H9 (cell line): ENCODE data around the gene PLEKHJ1. TPM values are rescaled to one million over a fixed set of nuclear protein-coding genes. Genes with fewer than 3 reads are reported as not detected.

Experiments
- DNase-seq: peaks from one replicate; pipeline ENCODE4 v3.0.0-alpha.2; 2017
- H2AFZ ChIP-seq: one replicate; pipeline ENCODE4 v1.6.1; 2013; ENCODE audit warnings: mild to moderate bottlenecking, low read length, control low read depth, moderate library complexity
- H2AK5ac ChIP-seq: 2 replicates; pipeline ENCODE4 v1.6.1; 2013; ENCODE audit warnings: low read length, control low read depth, mixed read lengths; ENCODE audit not compliant: insufficient read length
- H2BK120ac ChIP-seq: one replicate; pipeline ENCODE4 v1.6.1; 2013; ENCODE audit warnings: low read depth, mild to moderate bottlenecking, low read length, control low read depth, inconsistent platforms; ENCODE audit not compliant: poor library complexity, severe bottlenecking
- H2BK12ac ChIP-seq: 2 replicates; pipeline ENCODE4 v1.6.1; 2013; ENCODE audit warnings: low read length, control low read depth, mixed read lengths, low read depth; ENCODE audit not compliant: insufficient read length
- H2BK15ac ChIP-seq: 2 replicates; pipeline ENCODE4 v1.6.1; 2013; ENCODE audit warnings: low read depth, low read length, control low read depth
- H2BK20ac ChIP-seq: one replicate; pipeline ENCODE4 v1.6.1; 2013; ENCODE audit warnings: low read depth, mild to moderate bottlenecking, low read length, control low read depth, inconsistent platforms; ENCODE audit not compliant: poor library complexity, severe bottlenecking
- H2BK5ac ChIP-seq: 2 replicates; pipeline ENCODE4 v1.6.1; 2013; ENCODE audit warnings: low read length, control low read depth, mixed read lengths; ENCODE audit not compliant: insufficient read length
- H3K14ac ChIP-seq: 2 replicates; pipeline ENCODE4 v1.6.1; 2013; ENCODE audit warnings: low read length, control low read depth; ENCODE audit not compliant: insufficient read depth
- H3K18ac ChIP-seq: 2 replicates; pipeline ENCODE4 v1.6.1; 2013; ENCODE audit warnings: low read depth, mild to moderate bottlenecking, mixed read lengths, low read length, control low read depth; ENCODE audit not compliant: insufficient read length
- H3K23ac ChIP-seq: 2 replicates; pipeline ENCODE4 v1.6.1; 2013; ENCODE audit warnings: low read length, control low read depth, mixed read lengths, low read depth; ENCODE audit not compliant: insufficient read length
- H3K23me2 ChIP-seq: 2 replicates; pipeline ENCODE4 v1.6.1; 2013; ENCODE audit warnings: low read depth, mild to moderate bottlenecking, mixed read lengths, low read length, control low read depth; ENCODE audit not compliant: insufficient read length, poor library complexity, severe bottlenecking
- H3K27ac ChIP-seq: 2 replicates; pipeline ENCODE4 v1.5.1; 2013; ENCODE audit warnings: low read length, control low read depth, mixed read lengths, low read depth; ENCODE audit not compliant: insufficient read length
- H3K27me3 ChIP-seq: 2 replicates; pipeline ENCODE4 v1.6.1; 2013; ENCODE audit warnings: low read length, control low read depth, inconsistent platforms; ENCODE audit not compliant: insufficient read depth
- H3K4ac ChIP-seq: 2 replicates; pipeline ENCODE4 v1.6.1; 2013; ENCODE audit warnings: low read depth, mild to moderate bottlenecking, control low read depth, inconsistent platforms, low read length, moderate library complexity
- H3K4me1 ChIP-seq: 2 replicates; pipeline ENCODE4 v1.6.1; 2013; ENCODE audit warnings: low read length, control low read depth, inconsistent platforms; ENCODE audit not compliant: insufficient read depth
- H3K4me2 ChIP-seq: 2 replicates; pipeline ENCODE4 v1.6.1; 2013; ENCODE audit warnings: low read length, control low read depth, mixed read lengths; ENCODE audit not compliant: insufficient read length, insufficient read depth
- H3K56ac ChIP-seq: 2 replicates; pipeline ENCODE4 v1.6.1; 2013; ENCODE audit warnings: low read depth, mild to moderate bottlenecking, mixed read lengths, low read length, control low read depth; ENCODE audit not compliant: insufficient read length
- H3K79me1 ChIP-seq: 2 replicates; pipeline ENCODE4 v1.6.1; 2013; ENCODE audit warnings: low read depth, mild to moderate bottlenecking, moderate library complexity, low read length, control low read depth, inconsistent platforms; ENCODE audit not compliant: insufficient read depth, poor library complexity, severe bottlenecking
- H3K79me2 ChIP-seq: 2 replicates; pipeline ENCODE4 v1.6.1; 2013; ENCODE audit warnings: low read length, control low read depth, inconsistent platforms; ENCODE audit not compliant: insufficient read depth
- H3K9ac ChIP-seq: 2 replicates; pipeline ENCODE4 v1.6.1; 2013; ENCODE audit warnings: low read length, control low read depth, mixed read lengths; ENCODE audit not compliant: insufficient read length; ENCODE audit errors: extremely low read depth
- H3K9me3 ChIP-seq: one replicate; pipeline ENCODE4 v1.6.1; 2013; ENCODE audit warnings: low read depth, low read length, inconsistent platforms; ENCODE audit not compliant: control insufficient read depth
- H3T11ph ChIP-seq: one replicate; pipeline ENCODE4 v1.6.1; 2013; ENCODE audit warnings: mild to moderate bottlenecking, low read length, control low read depth, inconsistent platforms
- H4K20me1 ChIP-seq: one replicate; pipeline ENCODE4 v1.6.1; 2013; ENCODE audit not compliant: control insufficient read depth, insufficient read length, insufficient read depth
- H4K5ac ChIP-seq: 2 replicates; pipeline ENCODE4 v1.6.1; 2013; ENCODE audit warnings: low read depth, mild to moderate bottlenecking, mixed read lengths, low read length, control low read depth; ENCODE audit not compliant: insufficient read length
- H4K8ac ChIP-seq: replicated peaks from 2 replicates; pipeline ENCODE4 v1.6.1; 2013; ENCODE audit warnings: low read length, control low read depth, mixed read lengths, low read depth; ENCODE audit not compliant: insufficient read length
- H4K91ac ChIP-seq: 2 replicates; pipeline ENCODE4 v1.6.1; 2013; ENCODE audit warnings: low read depth, mild to moderate bottlenecking, moderate library complexity, mixed read lengths, low read length, control low read depth; ENCODE audit not compliant: insufficient read length
- H3K27ac Mint-ChIP-seq, 3 experiments: 2 replicates in 2 of 3; 3 replicates in 1 of 3; pipeline ENCODE4 v1.8.0; 2020 to 2021; ENCODE audit warnings: mixed read lengths in 3 of 3, mild to moderate bottlenecking in 1 of 3, moderate library complexity in 1 of 3
- H3K27me3 Mint-ChIP-seq: 2 replicates; pipeline ENCODE4 v1.8.0; 2021; ENCODE audit warnings: low read depth, mild to moderate bottlenecking, moderate library complexity, mixed read lengths
- H3K36me3 Mint-ChIP-seq, 3 experiments: 2 replicates in 2 of 3; 3 replicates in 1 of 3; pipeline ENCODE4 v1.8.0; 2020 to 2021; ENCODE audit warnings: low read depth in 3 of 3, mixed read lengths in 3 of 3; ENCODE audit not compliant: insufficient read depth in 1 of 3
- H3K4me1 Mint-ChIP-seq, 2 experiments: 2 replicates each; pipeline ENCODE4 v1.8.0; 2020; ENCODE audit warnings: mixed read lengths in 2 of 2
- H3K4me3 Mint-ChIP-seq, 2 experiments: 2 replicates in 1 of 2; 3 replicates in 1 of 2; pipeline ENCODE4 v1.8.0; 2020 to 2021; ENCODE audit warnings: mild to moderate bottlenecking in 2 of 2, mixed read lengths in 2 of 2, moderate library complexity in 1 of 2
- H3K9me3 Mint-ChIP-seq, 2 experiments: 2 replicates in 1 of 2; 3 replicates in 1 of 2; pipeline ENCODE4 v1.8.0; 2020; ENCODE audit warnings: mild to moderate bottlenecking in 2 of 2, mixed read lengths in 2 of 2, moderate library complexity in 1 of 2
- CTCF ChIP-seq: fragments of 200-600 bp; sonication (generic); conservative IDR thresholded peaks from 3 replicates; pipeline ENCODE4 v1.8.0; 2021; ENCODE audit warnings: antibody characterized with exemption, mild to moderate bottlenecking
- WGBS: extraction: QIAGEN DNeasy Blood & Tissue Kit; methylation state at CpG from one replicate; pipeline ENCODE4 v1.1.7; 2013; ENCODE audit warnings: missing lambda C conversion rate, low lambda C conversion rate, mixed read lengths; ENCODE audit not compliant: insufficient read length; ENCODE audit errors: extremely low coverage; 5-methylcytosine and 5-hydroxymethylcytosine counted together
- total RNA-seq: library from RNA; stranded (reverse); gene quantifications from 2 replicates; pipeline ENCODE4 v1.2.1, GENCODE V29; 2021

The PLEKHJ1 gene
- total RNA-seq, 1 experiment from 2014 or later, result 139 TPM

GRCh38 chr19:2232286-2233151 lies 3.6 kb downstream of the PLEKHJ1 start:
- Histone ChIP-seq H3K14ac (no peak overlapping the region), H2BK5ac (no peak overlapping the region), H3K79me1 (no peaks in the 10 kb centered on the region), H3K18ac (no peak overlapping the region), H4K91ac (no peak overlapping the region), H2AFZ (no peak overlapping the region), H2BK20ac (no peak overlapping the region), H4K8ac (no peak overlapping the region), H3K23me2 (peaks cover 9% of the 10 kb centered on the region), H4K5ac (no peak overlapping the region), H3K23ac (no peak overlapping the region), H3K27me3 (no peaks in the 10 kb centered on the region), H3K4ac (no peak overlapping the region), H4K20me1 (no peaks in the 10 kb centered on the region), H3K9me3 (no peaks in the 10 kb centered on the region), H2BK12ac (no peak overlapping the region), H3T11ph (no peak overlapping the region), H2BK15ac (no peak overlapping the region), H3K56ac (no peak overlapping the region), H3K9ac (no peak overlapping the region), H2AK5ac (no peak overlapping the region), H3K4me1 (no peaks in the 10 kb centered on the region; the same call in 1 of the 2 replicates), H3K4me2 (no peak overlapping the region), H3K79me2 (peaks cover 5% of the 10 kb centered on the region; the same call in 1 of the 2 replicates), H3K27ac (no peak overlapping the region), H2BK120ac (no peak overlapping the region)
- DNase-seq, result no peak
- peak overlapping the region; percentile 12 to 48; a peak in 1 of 5 replicates for H3K4me3 Mint-ChIP-seq
- peaks cover 7 to 12% of the 10 kb centered on the region in 2 experiments for H3K4me1 Mint-ChIP-seq
- TF ChIP-seq CTCF, result no peak
- no peaks in the 10 kb centered on the region; the same call in 1 of the 2 replicates for H3K27me3 Mint-ChIP-seq
- peaks cover 8 to 49% (median 34%) of the 10 kb centered on the region in 3 experiments for H3K36me3 Mint-ChIP-seq
- peak overlapping the region in 1 of 3 experiments; percentile 84; a peak in 3 of 7 replicates for H3K27ac Mint-ChIP-seq
- peaks cover 0 to 1% of the 10 kb centered on the region in 2 experiments; a peak in 1 of 5 replicates for H3K9me3 Mint-ChIP-seq
- no CpG with 5 or more reads among the region's 30 CpGs for WGBS
